Caki2 (cell line): ENCODE results near the gene CTBP2. TPM values are rescaled to one million over a fixed set of nuclear protein-coding genes. Genes with fewer than 3 reads are reported as not detected.

Experiments
- DNase-seq: peaks from one replicate; pipeline ENCODE4 v3.0.0-alpha.2; 2015; ENCODE audit warnings: low read depth
- in situ Hi-C: cut with HindIII; loops from 2 replicates; pipeline ENCODE4 v1.10.0; 2016; ENCODE audit warnings: low sequenced_read_pairs, low pct_unique_long_range_greater_than_20kb, mixed read lengths
- total RNA-seq: library from RNA; depleted of rRNA; stranded (reverse); fragments of >200 nt; shearing (Covaris generic); gene quantifications from 2 replicates; pipeline ENCODE4 v1.2.3, GENCODE V29; 2014; ENCODE audit warnings: low replicate concordance; rRNA removed

CTBP2 gene
- 82.4 and 82.7 TPM in 2 replicates for total RNA-seq

- in situ Hi-C loops, result no loop called here
- DNase-seq, result peak; percentile 53
These were observed at the start of gene CTBP2 for GRCh38 chr10:125159932-125160855. Gene CTBP2, minus strand, starts transcription at chr10:125160563.

GRCh38 chr10:125209591-125210355, 49.4 kb upstream of the CTBP2 start:
- in situ Hi-C loops, result no loop called here
- peak; percentile 12 for DNase-seq

DNA sequence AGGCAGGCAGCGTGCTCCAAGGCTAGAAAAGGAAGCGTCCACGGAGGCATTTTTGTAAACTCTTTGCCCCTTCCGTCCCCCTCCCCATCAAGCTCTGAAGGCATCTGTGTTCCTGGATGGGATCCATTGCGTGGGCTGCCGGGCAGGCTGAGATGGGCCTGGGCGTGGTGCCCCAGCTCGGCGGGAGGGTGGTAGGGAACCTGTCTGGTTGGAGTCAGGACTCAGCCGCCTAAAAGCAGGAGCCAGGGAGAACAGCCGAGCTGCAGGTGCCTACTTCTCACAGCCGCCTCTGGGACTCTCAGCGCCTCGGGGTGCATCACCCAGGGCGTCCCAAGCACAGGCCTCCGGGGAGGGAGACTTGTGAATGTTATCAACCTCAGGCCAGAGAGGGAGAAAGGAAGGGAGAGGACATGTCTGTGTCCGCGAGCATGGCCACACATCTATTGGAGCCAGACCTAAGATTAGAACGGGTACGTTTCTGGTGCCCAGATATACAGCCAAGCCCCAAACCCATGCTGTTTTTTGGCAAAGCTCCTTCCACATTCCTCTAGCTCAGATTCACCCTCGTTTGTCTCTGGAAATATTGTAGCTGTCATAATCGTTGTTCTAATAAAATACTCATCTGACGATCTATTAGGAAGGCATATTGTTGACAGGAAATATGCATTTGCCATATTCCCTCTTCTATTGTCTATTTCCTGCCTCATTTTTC, 48.6 kb upstream of the CTBP2 start:
- no peak for DNase-seq
- in situ Hi-C loops, result no loop called here

DNA sequence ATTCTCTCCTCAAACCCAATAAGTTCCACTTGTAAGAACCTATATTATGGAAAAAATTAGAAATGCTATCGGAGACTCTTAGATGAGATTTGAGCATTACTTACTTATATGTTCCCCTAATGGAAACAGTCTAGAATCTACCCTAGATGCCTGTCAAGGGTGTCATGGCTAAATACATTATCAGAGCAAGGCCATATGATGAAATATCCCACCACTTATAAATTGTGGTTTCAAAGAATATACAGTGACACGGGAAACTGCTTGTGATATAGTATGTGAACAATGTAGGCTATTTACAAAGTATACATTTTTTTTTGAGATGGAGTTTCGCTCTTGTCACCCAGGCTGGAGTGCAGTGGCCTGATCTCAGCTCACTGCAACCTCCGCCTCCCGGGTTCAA, 46.3 kb upstream of the CTBP2 start:
- DNase-seq, result no peak
- in situ Hi-C loops, result no loop called here

DNA sequence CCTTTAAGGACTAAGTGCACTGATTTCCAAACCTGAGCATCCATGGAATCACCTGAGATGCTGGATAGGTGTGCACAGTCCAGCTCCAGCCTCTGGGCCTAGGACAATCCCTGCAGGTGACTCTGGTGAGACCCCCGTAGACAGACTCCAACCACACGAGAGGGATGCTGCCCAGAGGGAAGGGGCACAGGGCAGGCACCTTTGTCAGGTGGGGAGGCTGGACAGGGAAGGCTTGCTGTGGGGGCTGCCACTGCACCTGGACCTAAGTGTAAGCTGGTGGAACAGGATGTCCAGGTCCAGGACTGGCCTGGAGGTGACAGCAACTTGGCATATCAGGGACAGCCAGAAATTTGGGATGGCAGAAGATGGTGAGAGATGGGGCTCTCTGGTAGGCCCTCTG, 45.1 kb upstream of the CTBP2 start:
- DNase-seq, result no peak
- in situ Hi-C loops, result no loop called here

- in situ Hi-C loops, result no loop called here
- DNase-seq, result no peak
These were observed 44.0 kb upstream of the CTBP2 start for GRCh38 chr10:125204400-125204799.

DNA sequence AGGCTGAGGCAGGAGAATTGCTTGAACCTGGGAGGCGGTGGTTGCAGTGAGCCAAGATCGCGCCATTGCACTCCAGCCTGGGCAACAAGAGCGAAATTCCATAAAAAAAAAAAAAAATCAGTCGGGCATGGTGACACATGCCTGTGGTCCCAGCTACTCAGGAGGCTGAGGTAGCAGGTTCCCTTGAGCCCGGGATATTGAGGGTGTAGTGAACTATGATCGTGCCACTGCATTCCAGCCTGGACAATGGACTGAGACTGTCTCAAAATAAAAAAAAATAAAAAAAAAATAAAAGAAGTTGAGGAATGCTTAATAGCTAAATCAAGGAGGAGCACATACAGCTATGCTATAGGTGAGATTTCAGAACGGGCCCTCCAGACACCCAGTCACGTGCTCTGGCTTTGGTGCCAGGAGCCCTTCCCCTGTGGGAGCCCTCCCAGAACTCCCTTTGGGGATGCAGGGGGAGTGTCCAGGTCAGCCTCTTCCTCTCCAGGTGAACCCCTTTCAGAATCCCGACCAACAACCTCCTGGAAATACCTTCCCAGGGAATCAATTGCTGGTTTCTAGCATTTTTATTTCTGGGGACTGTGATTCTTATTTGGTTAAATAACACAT, 42.9 kb upstream of the CTBP2 start:
- DNase-seq, result peak; percentile 8

DNA sequence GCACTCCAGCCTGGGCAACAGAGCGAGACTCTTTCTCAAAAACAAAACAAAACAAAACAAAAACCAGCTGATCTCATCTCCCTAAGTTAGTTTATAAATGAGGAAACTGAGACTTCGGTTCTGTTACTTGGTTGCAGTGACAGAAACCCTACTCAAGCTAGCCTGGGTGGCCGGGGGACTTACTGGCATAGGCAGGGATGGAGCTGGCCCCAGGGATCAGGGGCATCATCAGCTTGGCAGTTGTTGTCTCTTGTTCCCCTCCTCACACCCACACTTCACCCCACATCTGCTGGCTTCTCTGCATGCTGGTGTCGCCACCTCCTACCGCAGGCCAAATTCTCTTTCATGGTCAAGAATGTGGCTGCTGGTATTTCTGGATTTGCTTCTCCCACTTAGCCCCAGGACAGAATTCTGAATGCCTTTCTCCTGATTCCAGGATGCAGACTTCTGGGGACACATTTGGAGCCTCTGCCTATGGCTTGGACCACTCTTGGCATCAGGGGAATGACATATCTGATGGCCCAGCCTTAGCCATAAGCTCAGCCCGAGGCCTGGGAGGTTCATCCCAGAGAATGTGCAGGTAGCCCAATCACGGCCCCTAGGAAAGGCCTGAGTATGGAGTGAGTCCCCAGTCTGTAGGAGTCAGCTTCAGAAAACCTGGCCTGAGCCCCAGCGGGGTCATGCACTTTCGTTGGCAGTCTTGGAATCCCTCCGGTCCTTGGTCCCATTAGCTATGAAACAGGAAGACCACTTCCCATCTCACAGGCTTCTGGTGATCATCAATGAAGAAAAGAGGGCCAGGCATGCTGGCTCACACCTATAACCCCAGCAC, 41.6 kb upstream of the CTBP2 start:
- in situ Hi-C loops, result no loop called here
- DNase-seq, result peak; percentile 2

More for the DNA sequence above, 42.9 kb upstream of the CTBP2 start:
- in situ Hi-C loops, result no loop called here

- in situ Hi-C loops, result no loop called here
- DNase-seq, result peak; percentile 93
These were observed 40.8 kb upstream of the CTBP2 start for GRCh38 chr10:125201108-125201524.

GRCh38 chr10:125200396-125200795, 40.0 kb upstream of the CTBP2 start:
- in situ Hi-C loops, result no loop called here
- no peak for DNase-seq

- in situ Hi-C loops, result no loop called here
- no peak for DNase-seq
These were observed 38.9 kb upstream of the CTBP2 start for GRCh38 chr10:125199270-125199669.

GRCh38 chr10:125194814-125195213, 34.5 kb upstream of the CTBP2 start:
- in situ Hi-C loops, result no loop called here
- DNase-seq, result no peak

- in situ Hi-C loops, result no loop called here
- no peak for DNase-seq
These were observed 33.0 kb upstream of the CTBP2 start for GRCh38 chr10:125193306-125193877.

- in situ Hi-C loops, result no loop called here
- no peak for DNase-seq
These were observed 32.3 kb upstream of the CTBP2 start for GRCh38 chr10:125192620-125193019.

DNA sequence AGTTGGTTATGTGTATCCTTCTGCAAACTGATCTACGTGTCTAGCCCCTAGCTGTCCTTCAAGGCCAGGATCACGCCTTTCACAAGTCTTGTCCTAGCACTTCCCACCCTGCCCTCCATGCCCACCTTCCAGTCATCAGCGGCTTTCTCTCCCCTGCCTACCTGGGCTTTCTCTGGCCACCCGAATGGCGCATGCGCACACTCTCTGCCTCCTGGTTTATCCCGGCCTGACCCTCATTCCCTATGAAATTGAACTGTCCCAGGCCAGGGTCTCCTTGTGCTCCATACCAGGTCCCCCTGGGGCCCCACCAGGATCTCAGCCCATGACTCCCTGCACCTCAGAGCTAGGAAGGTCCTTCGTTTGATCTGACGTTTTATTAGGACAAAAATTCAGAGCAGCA, 31.6 kb upstream of the CTBP2 start:
- DNase-seq, result no peak
- in situ Hi-C loops, result no loop called here

DNA sequence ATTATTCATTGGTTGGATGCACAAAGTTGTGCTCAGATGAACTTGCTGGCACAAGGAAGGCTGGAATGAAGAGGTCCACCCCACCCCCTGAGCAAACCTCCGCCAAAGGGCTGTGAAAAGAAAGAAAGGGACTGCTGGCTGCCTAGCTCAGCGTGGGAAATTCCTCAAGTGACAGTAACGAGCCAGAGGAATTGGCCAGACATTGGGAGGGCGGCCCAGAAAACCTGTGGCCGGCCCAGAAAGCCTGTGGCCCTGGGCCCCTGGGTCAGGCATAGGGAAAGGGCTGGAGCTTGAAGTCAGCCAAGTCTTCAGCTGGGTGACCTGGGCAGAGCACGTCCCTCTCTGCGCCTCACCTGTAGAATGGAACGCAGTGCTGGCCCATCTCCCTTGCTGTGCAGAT, 30.6 kb upstream of the CTBP2 start:
- in situ Hi-C loops, result no loop called here
- DNase-seq, result no peak

DNA sequence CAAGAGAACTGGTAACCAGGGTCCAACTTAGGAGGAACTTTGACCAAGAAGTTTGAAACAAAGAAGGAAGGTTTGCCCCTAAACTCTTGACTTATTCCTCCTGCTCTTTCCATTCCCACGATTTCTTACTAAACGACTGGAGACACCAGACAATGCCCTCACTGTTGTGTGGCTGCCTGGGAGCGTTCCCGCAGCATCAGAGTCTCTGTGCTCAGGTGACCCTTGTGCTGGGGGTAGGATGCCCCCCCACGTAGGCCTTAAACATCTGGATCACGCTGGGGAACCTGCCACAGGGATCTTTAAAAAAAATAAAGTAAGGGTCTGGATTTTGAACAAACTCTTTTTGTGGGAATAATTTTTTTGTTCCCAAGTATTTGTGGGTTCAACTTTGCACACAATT, 30.1 kb upstream of the CTBP2 start:
- in situ Hi-C loops, result no loop called here
- DNase-seq, result no peak
